OCI-LY7 (cell line): ENCODE data around the gene BPIFA2. TPM values are rescaled to one million over a fixed set of nuclear protein-coding genes. Genes with fewer than 3 reads are reported as not detected.

ENCODE experiments used
- BruUV-seq: library from RNA; stranded (reverse); fragments of 400-500 nt; replicated peaks from 2 replicates; lab custom pipeline; 2021; lab: Mats Ljungman, UMichigan
- CTCF ChIA-PET: fragments of 300-600 bp; sonication (Branson Sonifier 250); formaldehyde crosslinking; loops from one replicate; lab custom pipeline; 2022; ENCODE audit warnings: antibody characterized with exemption; ENCODE audit not compliant: unreplicated experiment; lab: Charles Lee
- POLR2A ChIA-PET: fragments of 300-600 bp; sonication (Branson Sonifier 250); formaldehyde crosslinking; loops from one replicate; lab custom pipeline; 2022; ENCODE audit warnings: antibody characterized with exemption; lab: Charles Lee
- DNase-seq: peaks from one replicate; pipeline ENCODE4 v3.0.0-alpha.2; 2015; ENCODE audit warnings: low spot score
- H2AFZ ChIP-seq: fragments of 200-600 bp; sonication (generic), shearing (Covaris generic); 2 replicates; pipeline ENCODE4 v1.6.1; 2014; ENCODE audit warnings: mild to moderate bottlenecking, antibody characterized with exemption, low read length, moderate library complexity
- H3K27ac ChIP-seq: fragments of 200-600 bp; sonication (generic); 2 replicates; pipeline ENCODE4 v1.5.1; 2014; ENCODE audit warnings: mixed run types, low read depth, mild to moderate bottlenecking, moderate library complexity, low read length, inconsistent platforms; ENCODE audit not compliant: poor library complexity, severe bottlenecking
- H3K36me3 ChIP-seq: fragments of 200-600 bp; sonication (generic); 2 replicates; pipeline ENCODE4 v1.6.1; 2014; ENCODE audit warnings: mild to moderate bottlenecking, antibody characterized with exemption, low read length, moderate library complexity, mixed read lengths; ENCODE audit not compliant: insufficient read depth
- H3K4me1 ChIP-seq: fragments of 200-600 bp; sonication (generic); 2 replicates; pipeline ENCODE4 v1.5.1; 2014; ENCODE audit warnings: mild to moderate bottlenecking, low read length; ENCODE audit not compliant: insufficient read depth, poor library complexity, severe bottlenecking
- H3K4me2 ChIP-seq: fragments of 200-600 bp; sonication (generic); 2 replicates; pipeline ENCODE4 v1.6.1; 2014; ENCODE audit warnings: mild to moderate bottlenecking, low read length
- H3K4me3 ChIP-seq: fragments of 200-600 bp; sonication (generic); 2 replicates; pipeline ENCODE4 v1.5.1; 2014; ENCODE audit warnings: mild to moderate bottlenecking, low read depth, low read length; ENCODE audit not compliant: poor library complexity, severe bottlenecking
- H3K79me2 ChIP-seq: fragments of 200-600 bp; sonication (generic); 2 replicates; pipeline ENCODE4 v1.6.1; 2016; ENCODE audit warnings: low read depth, mild to moderate bottlenecking, low read length, moderate library complexity, mixed read lengths; ENCODE audit not compliant: insufficient read depth
- H3K9me2 ChIP-seq: fragments of 200-600 bp; sonication (generic); 2 replicates; pipeline ENCODE4 v1.6.1; 2016; ENCODE audit warnings: mild to moderate bottlenecking, low read length, mixed read lengths; ENCODE audit not compliant: insufficient read depth
- H3K9me3 ChIP-seq: fragments of 200-600 bp; sonication (generic); 2 replicates; pipeline ENCODE4 v1.6.1; 2014; ENCODE audit warnings: mild to moderate bottlenecking, mixed run types, low read length, mixed read lengths
- H4K20me1 ChIP-seq: fragments of 200-600 bp; sonication (generic); 2 replicates; pipeline ENCODE4 v1.6.1; 2014; ENCODE audit warnings: mild to moderate bottlenecking, antibody characterized with exemption, low read length, moderate library complexity, mixed read lengths; ENCODE audit not compliant: insufficient read depth
- CTCF ChIP-seq: fragments of 200-600 bp; sonication (generic); conservative IDR thresholded peaks from 2 replicates; pipeline ENCODE4 v1.5.1; 2014; ENCODE audit warnings: mild to moderate bottlenecking, antibody characterized with exemption, low read length, moderate library complexity, mixed read lengths
- EZH2phosphoT487 ChIP-seq: fragments of 200-600 bp; sonication (generic); IDR thresholded peaks from 2 replicates; pipeline ENCODE4 v1.6.1; 2018; ENCODE audit warnings: low read depth, borderline replicate concordance, mild to moderate bottlenecking, mixed run types, antibody characterized with exemption, low read length, moderate library complexity, mixed read lengths
- intact Hi-C: fragments of 100-400 bp; cut with micrococcal nuclease; formaldehyde crosslinking; loops from one replicate; pipeline ENCODE4 v1.10.0; 2022; ENCODE audit not compliant: unreplicated experiment
- total RNA-seq, 2 experiments: library from RNA; depleted of rRNA in 1 of 2; stranded (reverse); fragments of >200 nt in 1 of 2; shearing (Covaris generic) in 1 of 2; gene quantifications; 2 replicates each; pipeline ENCODE4 v1.2.3, GENCODE V29; 2014 to 2022

Gene BPIFA2
- total RNA-seq, 2 experiments from 2014 or later = not detected

GRCh38 chr20:33165416-33166055 lies 2.4 kb upstream of the BPIFA2 start:
- Histone ChIP-seq H3K4me1 (no peaks in the 10 kb centered on the region), H3K79me2 (no peaks in the 10 kb centered on the region), H4K20me1 (no peaks in the 10 kb centered on the region), H2AFZ (no peak overlapping the region), H3K36me3 (no peaks in the 10 kb centered on the region), H3K27ac (no peak overlapping the region), H3K9me3 (peaks cover 11% of the 10 kb centered on the region), H3K4me2 (no peak overlapping the region), H3K9me2 (no peaks in the 10 kb centered on the region), H3K4me3 (no peak overlapping the region)
- intact Hi-C loops = no loop called here
- ChIA-PET POLR2A (interaction anchor here (0.6 kb wide), 1 partner anchor 14 kb away, joined by 3 read pairs; no protein-coding TSS in a partner anchor), CTCF (no interaction called here)
- no TSS peak for BruUV-seq
- TF ChIP-seq CTCF = no peak
- TF ChIP-seq EZH2phosphoT487 = no peak
- DNase-seq = no peak

- H3K4me1 ChIP-seq = no peaks in the 10 kb centered on the region
- TF ChIP-seq EZH2phosphoT487 = no peak
- POLR2A ChIA-PET = no interaction called here
- no peaks in the 10 kb centered on the region for H4K20me1 ChIP-seq
- intact Hi-C loops = no loop called here
- DNase-seq = no peak
- H3K4me3 ChIP-seq = no peak overlapping the region
- no TSS peak for BruUV-seq
- H3K9me3 ChIP-seq = peaks cover 11% of the 10 kb centered on the region
- H3K9me2 ChIP-seq = no peaks in the 10 kb centered on the region
- H2AFZ ChIP-seq = no peak overlapping the region
- H3K4me2 ChIP-seq = no peak overlapping the region
- CTCF ChIA-PET = no interaction called here
- no peaks in the 10 kb centered on the region for H3K79me2 ChIP-seq
- H3K36me3 ChIP-seq = no peaks in the 10 kb centered on the region
- H3K27ac ChIP-seq = no peak overlapping the region
Measured at GRCh38 chr20:33166533-33167113, 1.3 kb upstream of the BPIFA2 start.

GRCh38 chr20:33169176-33169794 lies 1.3 kb downstream of the BPIFA2 start:
- POLR2A ChIA-PET = no interaction called here
- H3K36me3 ChIP-seq = no peaks in the 10 kb centered on the region
- TF ChIP-seq CTCF = peak; percentile 84
- TF ChIP-seq EZH2phosphoT487 = no peak
- H3K27ac ChIP-seq = no peak overlapping the region
- no peak overlapping the region for H3K4me2 ChIP-seq
- no peak overlapping the region for H2AFZ ChIP-seq
- H3K79me2 ChIP-seq = no peaks in the 10 kb centered on the region
- no peak overlapping the region for H3K4me3 ChIP-seq
- no peaks in the 10 kb centered on the region for H3K4me1 ChIP-seq
- peak; percentile 4 for DNase-seq
- intact Hi-C loops = no loop called here
- CTCF ChIA-PET = no interaction called here
- no TSS peak for BruUV-seq
- H3K9me3 ChIP-seq = peaks cover 11% of the 10 kb centered on the region
- H3K9me2 ChIP-seq = no peaks in the 10 kb centered on the region
- H4K20me1 ChIP-seq = no peaks in the 10 kb centered on the region
